Smooth muscle cell of the umbilical artery (primary cell): ENCODE measurements around the gene TRAK1. TPM values are rescaled to one million over a fixed set of nuclear protein-coding genes. Genes with fewer than 3 reads are reported as not detected.

Experiments
- total RNA-seq: library from RNA; depleted of rRNA; stranded (reverse); fragments of >200 nt; gene quantifications from 2 replicates; pipeline ENCODE4 v1.2.3, GENCODE V29; 2014

The TRAK1 gene
- 17.5 and 25.7 TPM in 2 replicates for total RNA-seq

GRCh38 chr3:42090973-42091731 is at the start of gene TRAK1:
Gene TRAK1 (plus strand): TSS chr3:42091357. CDS start chr3:42091470, 113 bp downstream.

GRCh38 chr3:42266085-42266484 is 174.9 kb downstream of the TRAK1 start, which contains the start of gene CCK:
Gene CCK (minus strand): TSS chr3:42266185. CDS start chr3:42263630, 2,555 bp downstream.

Other genes with a start within 250 kb of the TRAK1 start
- 17.2 and 22.7 TPM in 2 replicates for gene ULK4, start 129.3 kb upstream of the TRAK1 start, total RNA-seq
- gene CCK, start 174.8 kb downstream of the TRAK1 start, total RNA-seq = 0.55 TPM in 1 of 2 replicates, not detected in the other